HCT116 (cell line): ENCODE data around the gene ZFYVE27.

Source experiments
- CEBPB ChIP-seq: IDR thresholded peaks from 2 replicates; pipeline ENCODE4 v1.6.1; 2012; ENCODE audit warnings: low read depth
- EGR1 ChIP-seq: IDR thresholded peaks from 2 replicates; pipeline ENCODE4 v1.6.1; 2012; ENCODE audit warnings: low read depth
- EZH2 ChIP-seq: fragments of 200-600 bp; sonication (generic); IDR thresholded peaks from 2 replicates; pipeline ENCODE4 v1.6.1; 2017; ENCODE audit warnings: antibody characterized with exemption, mixed run types
- FOSL1 ChIP-seq: IDR thresholded peaks from 2 replicates; pipeline ENCODE4 v1.6.1; 2012; ENCODE audit warnings: low read depth
- POLR2A ChIP-seq: IDR thresholded peaks from 2 replicates; pipeline ENCODE4 v1.7.0; 2011; ENCODE audit warnings: borderline replicate concordance; ENCODE audit not compliant: insufficient read depth, insufficient read length; ENCODE audit errors: extremely low read depth
- POLR2AphosphoS5 ChIP-seq: IDR thresholded peaks from 2 replicates; pipeline ENCODE4 v1.6.1; 2011; ENCODE audit warnings: mild to moderate bottlenecking, low read depth, low read length, moderate library complexity
- SP1 ChIP-seq: IDR thresholded peaks from 2 replicates; pipeline ENCODE4 v1.6.1; 2012; ENCODE audit warnings: low read depth
- YY1 ChIP-seq: IDR thresholded peaks from 2 replicates; pipeline ENCODE4 v1.6.1; 2011; ENCODE audit warnings: low read length, low read depth, moderate library complexity, mild to moderate bottlenecking; ENCODE audit not compliant: insufficient replicate concordance; ENCODE audit errors: extremely low read depth
- TF ChIP-seq, protein P1 (sequence below): IDR thresholded peaks from 2 replicates; pipeline ENCODE4 v1.6.1; 2012; ENCODE audit warnings: low read depth
- TF ChIP-seq, protein P2 (sequence below), 3 experiments: fragments of 200-600 bp in 1 of 3; sonication (generic) in 1 of 3; IDR thresholded peaks in 2 of 3; conservative IDR thresholded peaks in 1 of 3; 2 replicates each; pipeline ENCODE4 v1.5.1; 2012 to 2017; ENCODE audit warnings: low read depth in 2 of 3, low read length in 2 of 3, antibody characterized with exemption in 1 of 3, borderline replicate concordance in 1 of 3, control low read depth in 1 of 3, mild to moderate bottlenecking in 1 of 3, mixed read lengths in 1 of 3, mixed run types in 1 of 3, moderate library complexity in 1 of 3; ENCODE audit not compliant: insufficient read depth in 1 of 3

DNA sequence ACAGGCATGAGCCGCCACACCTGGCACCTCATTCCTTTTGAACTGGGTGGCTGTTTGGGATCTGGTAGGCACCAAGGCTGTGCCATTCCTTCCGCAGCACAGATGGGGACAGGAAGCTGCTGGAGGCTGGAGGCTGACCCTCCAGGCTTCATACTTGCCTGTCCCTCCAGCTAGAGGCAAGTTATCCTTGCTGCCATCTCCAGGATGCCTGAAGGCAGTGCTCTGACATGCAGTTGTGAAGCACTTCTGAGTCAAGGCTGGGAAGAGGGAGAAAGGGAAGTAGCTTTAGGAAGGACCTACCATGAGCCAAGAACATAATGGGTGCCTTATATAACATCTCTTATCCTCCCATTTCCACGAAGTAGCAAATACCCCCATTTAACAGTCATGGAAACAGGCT lies 13.9 kb upstream of the ZFYVE27 start:
- no peak for TF ChIP-seq SP1
- no peak for TF ChIP-seq FOSL1
- TF ChIP-seq POLR2A = no peak
- TF ChIP-seq, protein P1, sequence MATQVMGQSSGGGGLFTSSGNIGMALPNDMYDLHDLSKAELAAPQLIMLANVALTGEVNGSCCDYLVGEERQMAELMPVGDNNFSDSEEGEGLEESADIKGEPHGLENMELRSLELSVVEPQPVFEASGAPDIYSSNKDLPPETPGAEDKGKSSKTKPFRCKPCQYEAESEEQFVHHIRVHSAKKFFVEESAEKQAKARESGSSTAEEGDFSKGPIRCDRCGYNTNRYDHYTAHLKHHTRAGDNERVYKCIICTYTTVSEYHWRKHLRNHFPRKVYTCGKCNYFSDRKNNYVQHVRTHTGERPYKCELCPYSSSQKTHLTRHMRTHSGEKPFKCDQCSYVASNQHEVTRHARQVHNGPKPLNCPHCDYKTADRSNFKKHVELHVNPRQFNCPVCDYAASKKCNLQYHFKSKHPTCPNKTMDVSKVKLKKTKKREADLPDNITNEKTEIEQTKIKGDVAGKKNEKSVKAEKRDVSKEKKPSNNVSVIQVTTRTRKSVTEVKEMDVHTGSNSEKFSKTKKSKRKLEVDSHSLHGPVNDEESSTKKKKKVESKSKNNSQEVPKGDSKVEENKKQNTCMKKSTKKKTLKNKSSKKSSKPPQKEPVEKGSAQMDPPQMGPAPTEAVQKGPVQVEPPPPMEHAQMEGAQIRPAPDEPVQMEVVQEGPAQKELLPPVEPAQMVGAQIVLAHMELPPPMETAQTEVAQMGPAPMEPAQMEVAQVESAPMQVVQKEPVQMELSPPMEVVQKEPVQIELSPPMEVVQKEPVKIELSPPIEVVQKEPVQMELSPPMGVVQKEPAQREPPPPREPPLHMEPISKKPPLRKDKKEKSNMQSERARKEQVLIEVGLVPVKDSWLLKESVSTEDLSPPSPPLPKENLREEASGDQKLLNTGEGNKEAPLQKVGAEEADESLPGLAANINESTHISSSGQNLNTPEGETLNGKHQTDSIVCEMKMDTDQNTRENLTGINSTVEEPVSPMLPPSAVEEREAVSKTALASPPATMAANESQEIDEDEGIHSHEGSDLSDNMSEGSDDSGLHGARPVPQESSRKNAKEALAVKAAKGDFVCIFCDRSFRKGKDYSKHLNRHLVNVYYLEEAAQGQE = no peak
- TF ChIP-seq, protein P2, sequence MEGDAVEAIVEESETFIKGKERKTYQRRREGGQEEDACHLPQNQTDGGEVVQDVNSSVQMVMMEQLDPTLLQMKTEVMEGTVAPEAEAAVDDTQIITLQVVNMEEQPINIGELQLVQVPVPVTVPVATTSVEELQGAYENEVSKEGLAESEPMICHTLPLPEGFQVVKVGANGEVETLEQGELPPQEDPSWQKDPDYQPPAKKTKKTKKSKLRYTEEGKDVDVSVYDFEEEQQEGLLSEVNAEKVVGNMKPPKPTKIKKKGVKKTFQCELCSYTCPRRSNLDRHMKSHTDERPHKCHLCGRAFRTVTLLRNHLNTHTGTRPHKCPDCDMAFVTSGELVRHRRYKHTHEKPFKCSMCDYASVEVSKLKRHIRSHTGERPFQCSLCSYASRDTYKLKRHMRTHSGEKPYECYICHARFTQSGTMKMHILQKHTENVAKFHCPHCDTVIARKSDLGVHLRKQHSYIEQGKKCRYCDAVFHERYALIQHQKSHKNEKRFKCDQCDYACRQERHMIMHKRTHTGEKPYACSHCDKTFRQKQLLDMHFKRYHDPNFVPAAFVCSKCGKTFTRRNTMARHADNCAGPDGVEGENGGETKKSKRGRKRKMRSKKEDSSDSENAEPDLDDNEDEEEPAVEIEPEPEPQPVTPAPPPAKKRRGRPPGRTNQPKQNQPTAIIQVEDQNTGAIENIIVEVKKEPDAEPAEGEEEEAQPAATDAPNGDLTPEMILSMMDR (IDR thresholded peaks at IDR 0.05 in 2 of 3, conservative IDR thresholded peaks at IDR 0.05 in 1 of 3; ENCODE audit: borderline replicate concordance in 1 of 3, insufficient read depth in 1 of 3, low read depth in 2 of 3, low read length in 2 of 3) = no peak
- no peak for TF ChIP-seq EGR1
- no peak for TF ChIP-seq CEBPB
- TF ChIP-seq POLR2AphosphoS5 = no peak
- TF ChIP-seq EZH2 = no peak
- no peak for TF ChIP-seq YY1
